Right ventricle myocardium inferior (tissue), 1 donor: ENCODE results near the gene RMND5B. TPM values are rescaled to one million over a fixed set of nuclear protein-coding genes. Genes with fewer than 3 reads are reported as not detected.
A peak's percentile ranks its signal among the peaks of the same experiment; 100 is the strongest.

Source experiments
- ATAC-seq: fragments of 200-7000 bp; cut with Tn5 transposase; one replicate; pipeline ENCODE4 v1.9.1; 2020; ENCODE audit warnings: mild to moderate bottlenecking, moderate library complexity
- DNase-seq: peaks from one replicate; pipeline ENCODE4 v3.0.0; 2021; ENCODE audit errors: missing footprints
- intact Hi-C: fragments of 100-400 bp; cut with DNase I; formaldehyde crosslinking; loops from one replicate; pipeline ENCODE4 v1.11.0; 2022
- total RNA-seq: library from RNA; stranded (reverse); fragmentation: NEBNext Ultra II Directional; extraction: Animal tissue kit (Norgen Biotek cat#: 25700); gene quantifications from one replicate; pipeline ENCODE4 v1.2.1, GENCODE V29; 2021
- donor health status: DM: no; HTN: yes; CAD: no; lungs with severe emphysema.

RMND5B gene
- total RNA-seq, 1 donor from 2014 or later, result 35.2 TPM

- DNase-seq (no peak), ATAC-seq (no peak)
- intact Hi-C loops, result no loop called here
These were observed 22.0 kb downstream of the RMND5B start for GRCh38 chr5:178152491-178153444.

GRCh38 chr5:178153530-178154340 lies 22.9 kb downstream of the RMND5B start, which contains the start of gene NHP2:
Gene NHP2, minus strand, starts transcription at chr5:178153885. Its CDS starts 68 bp downstream, at chr5:178153817.
- intact Hi-C loops, result no loop called here
- ATAC-seq (peak; percentile 100), DNase-seq (peak; percentile 99)

DNA sequence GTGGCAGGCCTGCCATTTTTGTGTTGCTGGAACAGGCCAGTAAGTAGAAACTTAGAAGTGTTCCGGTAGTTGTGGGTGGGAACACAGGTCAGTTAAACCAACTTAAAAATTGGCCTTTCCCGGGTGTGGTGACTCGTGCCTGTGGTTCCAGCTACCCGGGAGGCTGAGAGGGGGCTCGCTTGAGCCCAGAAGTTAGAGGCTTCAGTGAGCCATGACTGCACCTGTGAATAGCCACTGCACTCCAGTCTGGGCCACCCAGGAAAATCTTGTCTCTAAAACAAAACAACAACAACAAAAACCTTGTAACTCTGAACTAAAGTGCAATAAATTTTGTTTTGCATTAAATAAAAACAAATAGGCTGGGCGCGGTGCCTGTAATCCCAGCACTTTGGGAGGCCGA lies 24.3 kb downstream of the RMND5B start:
- intact Hi-C loops, result no loop called here
- no peak for DNase-seq
- no peak for ATAC-seq

DNA sequence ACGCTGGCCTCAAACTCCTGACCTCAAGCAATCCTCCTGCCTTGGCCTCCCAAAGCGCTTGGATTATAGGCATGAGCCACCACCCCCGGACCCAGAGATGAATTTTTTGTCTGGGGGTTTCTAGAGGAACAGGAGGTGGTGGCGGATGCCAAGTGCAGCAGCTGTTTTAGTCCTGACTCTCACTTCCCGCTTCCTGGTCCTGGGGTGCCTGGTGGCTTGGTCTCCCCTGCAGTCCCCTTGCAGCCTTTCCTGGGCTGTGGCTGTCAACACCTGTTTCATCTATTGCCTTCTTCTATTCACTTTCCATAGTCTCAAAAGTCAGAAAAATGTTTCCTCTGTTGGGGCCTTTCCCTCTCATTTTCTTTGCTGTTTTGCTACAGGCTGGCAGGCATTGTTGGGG lies 29.4 kb downstream of the RMND5B start:
- ATAC-seq (no peak), DNase-seq (no peak)
- intact Hi-C loops, result no loop called here

GRCh38 chr5:178162481-178162880 lies 31.7 kb downstream of the RMND5B start:
- intact Hi-C loops, result no loop called here
- DNase-seq (no peak), ATAC-seq (no peak)

DNA sequence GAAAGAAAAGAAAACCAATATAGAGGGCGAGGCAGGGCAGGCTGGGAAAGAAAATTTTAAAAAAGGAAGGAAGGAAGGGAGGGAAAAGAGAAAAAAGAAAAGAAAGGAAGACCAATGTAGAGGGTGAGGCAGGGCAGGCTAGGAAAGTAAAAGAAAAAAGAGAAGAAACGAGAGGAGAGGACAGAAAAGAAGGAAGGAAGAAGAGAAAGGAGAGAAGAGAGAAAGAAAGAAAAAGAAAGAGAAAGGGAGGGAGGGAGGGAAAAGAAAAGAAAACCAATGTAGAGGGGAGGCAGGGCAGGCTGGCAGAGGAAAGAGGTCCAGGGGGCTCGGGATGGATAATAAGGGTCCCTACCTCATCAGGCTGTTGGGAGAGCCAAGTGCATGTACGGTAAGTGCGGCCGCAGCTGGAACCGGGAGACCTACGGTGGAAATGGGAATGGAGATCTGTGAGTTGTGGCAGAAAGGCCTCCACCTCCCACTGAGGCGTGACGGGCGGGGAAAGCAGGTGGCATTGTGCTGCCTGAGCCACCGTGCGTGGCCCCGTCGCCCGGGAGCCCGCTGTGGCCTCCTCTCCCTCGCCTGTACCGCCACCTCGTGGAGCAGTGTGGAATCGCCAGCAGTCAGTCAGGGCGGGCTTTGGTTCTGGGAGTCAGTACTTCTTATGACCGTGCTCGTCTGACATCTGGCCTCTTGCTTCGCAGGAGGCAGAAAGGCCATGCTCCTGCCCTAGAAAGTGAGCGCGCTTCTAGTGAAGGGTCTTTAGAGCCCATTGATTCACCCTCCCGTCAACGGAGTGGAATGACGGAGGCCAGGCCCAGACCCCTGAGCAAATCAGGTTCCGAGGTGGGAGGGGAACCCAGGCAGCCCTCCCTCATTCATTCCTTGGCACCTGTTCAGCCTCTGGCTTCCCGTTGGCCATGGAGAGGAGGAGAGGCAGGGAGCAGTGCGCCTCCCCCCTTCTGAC lies 33.2 kb downstream of the RMND5B start:
- DNase-seq (peak; percentile 93), ATAC-seq (peak; percentile 91)
- intact Hi-C loops, result loop anchor here (1.0 kb wide), 1 partner anchor 88 kb away; no protein-coding TSS in a partner anchor

GRCh38 chr5:178165581-178165980 lies 34.8 kb downstream of the RMND5B start:
- DNase-seq, result no peak
- intact Hi-C loops, result no loop called here
- no peak for ATAC-seq

DNA sequence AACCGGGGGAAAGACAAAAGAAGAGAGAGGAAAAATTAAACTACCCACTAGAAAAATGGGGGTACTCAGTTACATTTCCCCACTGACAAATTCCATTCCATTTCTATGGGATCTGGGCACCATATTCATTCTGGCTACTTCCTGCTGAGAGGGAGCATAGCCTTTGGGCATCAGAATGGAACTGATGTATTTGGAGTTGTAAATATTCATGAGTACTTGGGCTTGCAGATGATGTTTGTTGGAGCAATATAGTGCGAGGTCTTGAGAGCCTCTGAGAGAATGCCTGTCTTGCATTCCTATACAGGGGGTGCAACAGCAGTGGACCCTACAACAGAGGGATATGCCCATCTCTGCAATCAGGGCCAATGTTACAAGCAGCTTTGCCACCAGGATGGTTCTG lies 39.6 kb downstream of the RMND5B start:
- ATAC-seq (no peak), DNase-seq (no peak)
- intact Hi-C loops, result no loop called here

DNA sequence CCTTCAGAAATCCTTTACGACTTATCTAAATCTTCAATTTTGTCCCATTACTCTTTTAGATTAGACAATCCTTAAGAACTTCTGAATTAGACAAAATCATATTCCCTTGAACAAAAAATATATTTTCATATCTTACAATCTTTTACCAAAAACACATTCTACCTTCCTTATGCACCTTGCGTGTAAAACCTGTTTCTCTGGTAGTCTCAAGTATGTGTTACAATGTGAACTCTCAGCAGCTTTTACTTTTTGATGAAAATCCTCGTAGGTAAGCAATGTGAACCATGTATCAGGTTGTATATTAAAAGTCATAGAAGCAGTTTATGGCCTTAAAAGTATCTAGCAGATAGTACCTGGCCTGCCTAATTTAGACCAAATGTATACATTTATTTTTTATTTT lies 43.6 kb downstream of the RMND5B start:
- ATAC-seq, result no peak
- intact Hi-C loops, result no loop called here
- DNase-seq, result no peak

DNA sequence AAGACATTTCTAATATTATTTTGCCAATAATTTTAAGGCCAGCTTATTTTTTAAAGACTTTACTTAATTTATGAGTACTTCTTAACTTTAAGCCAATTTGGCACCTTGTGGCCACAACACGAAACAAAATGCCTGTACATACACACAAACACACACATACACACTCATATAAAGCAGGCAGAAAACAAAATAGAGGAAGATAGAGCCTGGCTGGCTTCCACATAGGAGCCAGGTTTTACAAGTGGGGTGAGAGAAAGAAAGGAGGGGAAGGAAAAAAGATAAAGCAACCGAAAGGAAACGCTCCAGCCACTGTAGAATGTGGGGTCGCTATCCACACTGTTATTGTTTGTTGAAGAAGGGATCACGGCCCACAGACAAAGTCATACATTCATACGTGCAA lies 46.0 kb downstream of the RMND5B start:
- DNase-seq, result no peak
- intact Hi-C loops, result no loop called here
- ATAC-seq, result no peak

GRCh38 chr5:178177569-178177968 lies 46.8 kb downstream of the RMND5B start:
- DNase-seq (no peak), ATAC-seq (no peak)
- intact Hi-C loops, result no loop called here

DNA sequence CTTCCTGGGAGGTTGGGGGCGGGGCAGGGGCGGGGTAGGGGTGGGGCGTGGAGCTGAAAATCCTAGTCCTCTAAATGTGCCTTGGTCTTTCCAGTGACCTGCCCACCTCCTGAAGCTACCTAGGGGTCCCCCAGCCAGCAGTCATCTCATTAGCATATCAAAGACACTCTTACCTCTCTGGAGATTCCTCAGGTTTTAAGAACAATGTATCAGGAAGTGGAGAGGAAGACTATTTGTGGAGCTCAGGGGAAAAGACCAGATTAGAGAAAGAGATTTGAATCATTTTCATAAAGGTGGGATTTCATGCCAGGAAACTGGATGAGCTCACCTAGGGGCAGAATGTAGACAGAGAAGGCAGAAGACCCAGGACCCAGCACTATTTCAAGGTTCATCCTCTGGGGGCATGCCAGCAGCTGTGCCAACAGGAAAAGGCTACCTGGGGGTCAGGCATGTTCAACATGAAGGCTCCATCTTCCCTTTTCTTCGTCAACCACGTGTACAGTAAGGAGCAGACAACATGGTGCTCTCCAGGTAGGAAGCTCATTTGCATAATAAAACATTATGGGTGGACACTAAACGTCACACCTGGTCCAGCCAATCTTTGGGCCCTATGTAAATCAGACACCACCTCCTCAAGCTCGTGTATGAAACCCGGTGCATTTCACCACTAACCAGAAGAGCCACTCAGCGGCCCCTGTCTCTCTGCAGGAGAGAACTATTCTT lies 49.5 kb downstream of the RMND5B start:
- intact Hi-C loops, result no loop called here
- ATAC-seq (no peak), DNase-seq (no peak)

GRCh38 chr5:178182158-178182876 lies 51.5 kb downstream of the RMND5B start:
- DNase-seq, result no peak
- intact Hi-C loops, result no loop called here
- no peak for ATAC-seq

GRCh38 chr5:178186427-178186826 lies 55.6 kb downstream of the RMND5B start:
- DNase-seq, result no peak
- ATAC-seq, result no peak
- intact Hi-C loops, result no loop called here

- no peak for ATAC-seq
- intact Hi-C loops, result no loop called here
These were observed 56.2 kb downstream of the RMND5B start, which contains the start of gene GMCL2 for GRCh38 chr5:178187014-178187413. Gene GMCL2, minus strand, starts transcription at chr5:178187371. Its CDS starts 72 bp downstream, at chr5:178187299.

DNA sequence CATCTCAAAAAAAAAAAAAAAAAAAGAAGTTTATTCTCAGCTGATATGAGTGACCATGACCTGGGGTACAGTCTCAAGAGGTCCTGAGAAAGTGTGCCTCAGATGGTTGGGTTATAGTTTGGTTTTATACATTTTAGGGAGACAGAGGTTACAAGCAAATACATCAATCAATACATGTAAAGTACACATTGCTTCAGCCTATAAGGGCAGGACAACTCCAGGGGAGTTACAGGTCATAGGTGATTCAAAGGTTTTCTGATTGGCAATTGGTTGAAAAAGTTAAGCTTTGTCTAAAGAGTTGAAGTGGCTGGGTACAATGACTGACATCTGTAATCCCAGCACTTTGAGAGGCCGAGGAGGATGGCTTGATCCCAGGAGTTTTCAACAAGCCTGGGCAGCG lies 58.6 kb downstream of the RMND5B start:
- ATAC-seq (no peak), DNase-seq (no peak)
- intact Hi-C loops, result no loop called here

More at GRCh38 chr5:178187014-178187413, 56.2 kb downstream of the RMND5B start, which contains the start of gene GMCL2:
- no peak for DNase-seq

DNA sequence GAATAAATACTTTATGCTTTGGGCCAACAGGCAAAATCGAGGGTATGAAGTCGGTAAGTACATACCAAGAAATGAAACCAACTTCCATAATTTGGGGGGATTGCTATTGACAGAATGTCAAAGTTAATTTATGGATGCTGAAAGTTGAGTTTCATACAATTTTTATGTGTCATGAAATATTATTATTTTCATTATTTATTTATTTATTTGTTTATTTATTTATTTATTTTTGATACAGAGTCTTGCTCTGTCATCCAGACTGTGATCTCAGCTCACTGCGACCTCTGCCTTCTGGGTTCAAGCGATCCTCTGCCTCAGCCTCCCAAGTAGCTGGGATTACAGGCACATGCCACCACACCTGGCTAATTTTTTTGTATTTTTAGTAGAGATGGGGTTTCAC lies 60.8 kb downstream of the RMND5B start:
- intact Hi-C loops, result no loop called here
- DNase-seq, result no peak
- ATAC-seq, result no peak
